Right kidney (tissue), 9 donors: Measurements from ENCODE around the gene RIMKLA.

Source experiments
- DNase-seq: peaks from one replicate; pipeline ENCODE4 v3.0.0-alpha.2; 2016
- long read RNA-seq, 8 donors: transcript quantifications; one replicate each; lab custom pipeline, GENCODE V29; 2026

The RIMKLA gene
- long read RNA-seq, donor 1: 0 reads
- long read RNA-seq, donor 2: 0 reads
- long read RNA-seq, donor 3: 0 reads
- long read RNA-seq, donor 4: 0 reads
- long read RNA-seq, donor 5, full-length matches to known transcripts: 1 of 1 reads
- long read RNA-seq, donor 5, partial matches to known transcripts: 0 of 1 reads
- long read RNA-seq, donor 5, other reads (novel, unspliced or antisense): 0 of 1 reads
- long read RNA-seq, donor 6: 0 reads
- long read RNA-seq, donor 7, full-length matches to known transcripts: 1 of 1 reads
- long read RNA-seq, donor 7, partial matches to known transcripts: 0 of 1 reads
- long read RNA-seq, donor 7, other reads (novel, unspliced or antisense): 0 of 1 reads
- long read RNA-seq, donor 8: 0 reads

GRCh38 chr1:42380586-42381279 is at the start of gene RIMKLA:
Gene RIMKLA (plus strand): TSS chr1:42380792. CDS start chr1:42380935, 143 bp downstream.
- DNase-seq: peak; percentile 62

- DNase-seq: no peak
Measured at GRCh38 chr1:42332877-42333276, 47.7 kb upstream of the RIMKLA start.

- DNase-seq: peak; percentile 5
Measured at GRCh38 chr1:42333662-42334239, 46.8 kb upstream of the RIMKLA start.

GRCh38 chr1:42334240-42335049 is 46.1 kb upstream of the RIMKLA start:
- DNase-seq: no peak

GRCh38 chr1:42335050-42335808 is 45.4 kb upstream of the RIMKLA start, which contains the start of gene FOXJ3:
Gene FOXJ3 (minus strand): TSS chr1:42335235. CDS start chr1:42311093, 24,142 bp downstream.
- peak; percentile 92 for DNase-seq

DNA sequence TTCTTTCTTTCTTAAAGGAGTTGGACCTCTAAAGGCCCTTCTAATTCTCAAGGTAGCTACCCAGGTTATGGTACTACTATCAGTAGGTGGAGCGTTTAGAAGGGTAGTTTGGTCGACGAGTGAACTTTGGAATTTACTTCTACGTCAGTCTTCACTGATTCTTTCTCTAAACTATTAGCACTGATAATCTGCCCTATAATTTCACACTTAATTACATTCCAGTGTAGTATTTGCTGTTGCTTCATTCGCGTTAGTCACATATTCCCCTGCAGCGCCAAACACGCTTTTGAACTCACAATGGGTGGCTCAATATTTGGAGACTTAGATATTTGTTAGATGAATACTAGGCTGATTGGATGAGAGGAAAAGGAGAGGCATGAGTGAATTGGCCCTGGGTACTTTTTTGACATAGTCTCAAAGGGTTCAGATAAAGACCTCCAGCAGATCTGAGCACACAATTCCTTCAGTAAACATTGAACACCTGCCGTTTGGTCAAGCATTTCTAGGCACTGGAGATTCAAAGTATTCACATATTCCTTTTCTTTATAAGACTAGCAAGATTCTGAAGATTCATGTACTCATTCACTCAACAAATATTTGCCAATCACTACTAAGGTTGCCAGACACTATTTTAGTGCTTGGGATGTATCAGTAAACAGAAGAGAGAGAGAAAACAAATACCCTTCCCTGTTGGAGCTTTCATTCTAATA is 44.6 kb upstream of the RIMKLA start:
- DNase-seq: no peak

GRCh38 chr1:42336978-42337377 is 43.6 kb upstream of the RIMKLA start:
- no peak for DNase-seq

GRCh38 chr1:42340093-42340492 is 40.5 kb upstream of the RIMKLA start:
- DNase-seq: no peak

- DNase-seq: no peak
Measured at GRCh38 chr1:42340901-42341300, 39.7 kb upstream of the RIMKLA start.

DNA sequence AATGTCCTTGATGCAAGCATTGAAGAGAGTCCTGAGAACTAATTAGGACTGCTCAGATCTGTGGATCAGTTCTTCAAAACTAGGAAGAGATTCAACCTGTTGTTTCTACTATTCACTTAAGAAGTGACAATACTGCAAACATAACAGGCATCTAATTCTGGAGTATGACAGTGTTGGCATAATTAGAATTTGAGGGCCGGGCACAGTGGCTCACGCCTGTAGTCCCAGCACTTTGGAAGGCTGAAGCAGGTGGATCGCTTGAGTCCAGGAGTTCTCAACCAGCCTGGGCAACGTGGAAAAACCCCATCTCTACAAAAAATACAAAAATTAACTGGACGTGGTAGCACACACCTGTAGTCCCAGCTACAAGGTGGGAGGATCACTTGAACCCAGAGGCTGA is 37.5 kb upstream of the RIMKLA start:
- DNase-seq: no peak

DNA sequence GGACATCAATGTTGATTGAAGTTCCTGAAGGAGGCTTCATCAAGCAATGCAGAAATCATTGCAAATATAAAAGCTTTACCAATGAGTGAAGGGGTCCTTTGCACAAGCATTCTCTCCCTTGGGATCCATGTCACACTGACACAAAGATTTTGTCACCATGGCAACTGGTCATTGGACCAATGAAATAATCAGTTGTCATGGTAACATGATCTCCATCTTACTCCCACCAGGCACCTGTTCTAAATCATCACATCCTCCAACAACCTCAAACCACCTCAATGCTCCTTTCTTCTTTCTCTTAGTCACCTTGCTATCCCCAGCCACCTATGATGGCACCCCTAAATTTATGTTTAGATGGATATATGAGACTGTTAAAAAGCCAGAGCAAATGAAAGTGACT is 32.1 kb upstream of the RIMKLA start:
- no peak for DNase-seq

DNA sequence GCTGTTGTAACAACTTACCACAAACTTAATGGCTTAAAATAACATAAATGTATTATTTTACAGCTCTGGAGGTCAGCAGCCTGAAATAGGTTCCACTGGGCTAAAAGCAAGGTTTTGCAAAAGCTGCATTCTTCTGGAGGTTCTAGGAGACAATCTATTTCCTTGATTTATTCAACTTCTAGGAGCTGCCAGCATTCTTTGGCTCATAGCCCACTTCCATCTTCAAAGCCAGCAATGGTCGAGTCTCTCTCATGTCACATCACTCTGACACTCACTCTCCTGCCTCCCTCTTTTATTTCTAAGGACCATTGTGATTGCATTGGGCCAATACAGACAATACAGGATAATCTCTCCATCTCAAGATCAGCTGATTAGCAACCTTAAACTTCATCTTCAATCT is 30.5 kb upstream of the RIMKLA start:
- no peak for DNase-seq

GRCh38 chr1:42358791-42359190 is 21.8 kb upstream of the RIMKLA start:
- no peak for DNase-seq

DNA sequence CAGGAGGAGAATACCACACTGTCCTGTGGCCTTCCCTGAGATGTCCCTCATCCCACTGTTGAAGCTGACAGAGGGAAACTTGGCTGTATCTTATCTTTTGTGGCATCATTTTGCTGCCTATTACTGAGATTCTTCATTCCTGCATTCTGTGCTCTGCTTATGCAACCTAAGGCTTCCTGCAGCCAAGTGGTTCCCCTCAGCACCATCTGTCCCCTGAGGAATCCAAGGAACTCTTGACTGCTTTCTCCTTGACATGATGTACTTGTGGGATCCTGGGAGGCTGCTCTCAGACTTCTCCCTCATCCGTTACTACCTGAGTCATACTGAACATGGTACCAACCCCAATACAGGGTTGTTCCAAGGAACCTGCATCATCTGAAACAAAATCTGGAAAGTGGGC is 21.1 kb upstream of the RIMKLA start:
- DNase-seq: no peak

GRCh38 chr1:42364089-42364488 is 16.5 kb upstream of the RIMKLA start:
- no peak for DNase-seq

DNA sequence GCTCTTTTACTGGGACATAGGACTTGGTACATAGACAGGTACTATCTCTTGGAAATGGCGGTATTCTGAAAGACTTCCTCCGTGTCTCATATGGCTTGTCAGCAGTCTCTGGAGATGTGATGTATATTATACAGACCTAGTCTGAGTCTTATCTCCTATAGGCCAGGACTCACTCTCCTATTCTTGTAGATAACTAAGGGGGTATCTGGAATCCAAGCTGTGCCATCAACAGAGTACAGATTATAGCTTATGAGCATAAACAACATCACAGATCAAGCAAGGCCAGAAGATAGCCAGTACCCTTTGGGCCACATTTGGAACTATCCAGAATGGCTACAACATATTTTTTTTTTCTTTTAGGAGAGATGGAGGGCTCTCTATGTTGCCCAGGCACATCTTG is 16.1 kb upstream of the RIMKLA start:
- no peak for DNase-seq

DNA sequence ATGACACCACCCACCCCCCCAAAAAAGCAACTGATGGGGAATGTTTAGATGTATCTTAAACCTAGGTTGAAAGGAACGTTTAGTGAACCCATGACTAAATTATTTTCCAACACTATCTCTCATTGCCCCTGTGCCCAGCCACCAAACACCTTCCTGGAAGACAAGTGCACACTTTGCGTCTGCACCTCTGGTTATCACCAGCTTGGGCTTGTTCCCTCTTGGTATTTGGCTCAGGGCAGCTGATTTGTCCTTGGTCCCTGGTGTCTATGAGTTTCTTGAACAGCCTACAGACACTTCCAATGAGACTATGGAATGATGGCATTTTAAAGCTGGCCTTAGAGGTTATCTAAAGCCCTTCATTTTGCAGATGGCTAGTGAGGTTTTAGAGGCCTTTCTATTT is 15.5 kb upstream of the RIMKLA start:
- DNase-seq: no peak

DNA sequence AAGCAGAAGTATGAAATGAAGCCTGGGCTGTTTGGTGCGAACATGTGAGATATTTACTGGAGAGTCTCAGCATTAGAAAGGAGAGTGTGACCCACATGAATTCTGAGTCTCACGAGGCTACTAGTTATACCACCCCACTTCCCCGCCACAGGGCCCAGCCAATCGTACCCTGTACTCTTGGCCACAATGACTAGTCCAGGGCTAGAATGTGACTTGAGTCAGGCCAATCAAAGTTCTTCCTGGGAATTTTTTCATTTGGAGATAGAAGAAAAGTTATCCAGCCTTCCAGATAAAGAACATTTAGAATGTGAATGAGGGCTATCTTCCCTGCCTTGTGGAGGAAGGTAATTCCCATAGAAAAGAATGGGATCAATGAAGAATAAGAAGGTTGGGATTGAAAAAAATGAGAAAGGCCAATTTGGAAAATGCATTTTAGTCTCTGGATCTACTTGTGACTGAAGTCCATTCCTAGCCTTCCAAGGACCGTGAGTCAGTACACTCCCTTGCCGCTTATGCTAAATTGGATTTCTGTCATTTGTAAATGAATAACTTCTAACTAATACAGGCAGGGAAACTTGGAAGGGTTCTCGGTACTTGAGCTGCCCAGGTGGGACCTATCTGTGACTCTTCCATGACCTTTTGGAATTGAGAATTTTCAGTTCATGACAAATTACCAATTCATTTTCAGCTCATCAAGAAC is 12.3 kb upstream of the RIMKLA start:
- DNase-seq: no peak

DNA sequence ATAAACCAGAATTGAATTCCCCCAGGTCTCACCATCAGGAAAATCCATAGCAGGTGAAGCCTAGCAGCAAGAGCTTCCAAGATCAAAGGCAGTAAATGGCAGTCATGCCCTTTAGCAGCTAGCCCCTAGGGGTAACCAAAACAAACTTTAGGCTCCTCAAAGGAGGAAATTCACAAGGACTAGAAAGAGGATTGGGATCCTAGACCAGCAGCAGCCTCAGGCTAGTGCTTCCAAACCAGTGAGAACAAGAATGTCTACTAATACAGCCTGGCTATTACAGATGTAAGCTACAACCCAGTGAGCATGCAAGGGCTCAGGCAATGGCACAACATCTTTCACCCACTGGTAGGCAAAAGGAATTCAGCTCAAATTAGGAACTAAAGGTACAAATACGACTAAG is 11.1 kb upstream of the RIMKLA start:
- no peak for DNase-seq

- DNase-seq: no peak
Measured at GRCh38 chr1:42370876-42371549, 9.6 kb upstream of the RIMKLA start.
